ENCODE results near the gene AMPH.

GRCh38 chr7:38448584-38449234 is 182.5 kb downstream of the AMPH start:
- TF ChIP-seq POLR2A (IDR thresholded peaks at IDR 0.05; ENCODE audit: low read depth, low read length): no peak
- no peak for TF ChIP-seq TAF1 (IDR thresholded peaks at IDR 0.05; ENCODE audit: borderline replicate concordance, low read depth, low read length)

Data from GM12892 (cell line).